Neuronal stem cell (in vitro differentiated cells): ENCODE measurements around the gene PNP. TPM values are rescaled to one million over a fixed set of nuclear protein-coding genes. Genes with fewer than 3 reads are reported as not detected.
A peak's percentile ranks its signal among the peaks of the same experiment; 100 is the strongest.

Source experiments
- DNase-seq: peaks from one replicate; pipeline ENCODE4 v3.0.0-alpha.2; 2013; ENCODE audit warnings: low spot score
- H2AFZ ChIP-seq: one replicate; pipeline ENCODE4 v1.6.1; 2013; ENCODE audit warnings: mild to moderate bottlenecking, low read length, inconsistent platforms
- H2AK5ac ChIP-seq: 2 replicates; pipeline ENCODE4 v1.6.1; 2013; ENCODE audit warnings: low read depth, mild to moderate bottlenecking, inconsistent platforms, low read length, moderate library complexity, mixed read lengths
- H2BK120ac ChIP-seq: 2 replicates; pipeline ENCODE4 v1.6.1; 2013; ENCODE audit warnings: low read depth, mild to moderate bottlenecking, inconsistent platforms, low read length, moderate library complexity, mixed read lengths
- H2BK12ac ChIP-seq: one replicate; pipeline ENCODE4 v1.6.1; 2013; ENCODE audit warnings: low read length, inconsistent platforms
- H2BK15ac ChIP-seq: 2 replicates; pipeline ENCODE4 v1.6.1; 2013; ENCODE audit warnings: mild to moderate bottlenecking, low read length, inconsistent platforms, mixed read lengths
- H2BK5ac ChIP-seq: one replicate; pipeline ENCODE4 v1.6.1; 2013; ENCODE audit warnings: inconsistent platforms, mild to moderate bottlenecking, low read length, moderate library complexity
- H3K14ac ChIP-seq: one replicate; pipeline ENCODE4 v1.6.1; 2013; ENCODE audit warnings: low read length, inconsistent platforms
- H3K18ac ChIP-seq: 2 replicates; pipeline ENCODE4 v1.6.1; 2013; ENCODE audit warnings: low read length, inconsistent platforms
- H3K23ac ChIP-seq: 2 replicates; pipeline ENCODE4 v1.6.1; 2013; ENCODE audit warnings: low read depth, mild to moderate bottlenecking, mixed read lengths, low read length, inconsistent platforms; ENCODE audit not compliant: poor library complexity
- H3K27ac ChIP-seq: replicated peaks from 3 replicates; pipeline ENCODE4 v1.5.1; 2013; ENCODE audit warnings: low read length, inconsistent platforms
- H3K27me3 ChIP-seq, 3 experiments: 2 replicates each; pipeline ENCODE4 v1.6.1; 2013; ENCODE audit warnings: low read length in 3 of 3, mild to moderate bottlenecking in 2 of 3, inconsistent platforms in 1 of 3, low read depth in 1 of 3, mixed read lengths in 1 of 3, moderate library complexity in 1 of 3; ENCODE audit not compliant: control insufficient read depth in 3 of 3, insufficient read depth in 3 of 3
- H3K36me3 ChIP-seq, 2 donors: replicated peaks in 1 of 2; 2 replicates each; pipeline ENCODE4 v1.6.1; 2013; ENCODE audit warnings: low read length in 2 of 2; ENCODE audit not compliant: control insufficient read depth in 2 of 2, insufficient read depth in 2 of 2
- H3K4ac ChIP-seq: 2 replicates; pipeline ENCODE4 v1.6.1; 2013; ENCODE audit warnings: inconsistent platforms, mild to moderate bottlenecking, low read length, moderate library complexity
- H3K4me1 ChIP-seq, 2 donors: 1 replicate in 1 of 2; 2 replicates in 1 of 2; pipeline ENCODE4 v1.6.1; 2013; ENCODE audit warnings: low read length in 2 of 2, low read depth in 1 of 2; ENCODE audit not compliant: control insufficient read depth in 2 of 2, insufficient read depth in 1 of 2
- H3K4me2 ChIP-seq: one replicate; pipeline ENCODE4 v1.6.1; 2013; ENCODE audit warnings: mild to moderate bottlenecking, low read length, inconsistent platforms; ENCODE audit not compliant: insufficient read depth, poor library complexity, severe bottlenecking
- H3K4me3 ChIP-seq, 2 donors: 2 replicates each; pipeline ENCODE4 v1.5.1; 2013; ENCODE audit warnings: low read length in 2 of 2, mild to moderate bottlenecking in 2 of 2, inconsistent platforms in 1 of 2, moderate library complexity in 1 of 2
- H3K79me1 ChIP-seq: one replicate; pipeline ENCODE4 v1.6.1; 2013; ENCODE audit warnings: low read depth, mild to moderate bottlenecking, inconsistent platforms, low read length, moderate library complexity
- H3K9ac ChIP-seq: one replicate; pipeline ENCODE4 v1.6.1; 2013; ENCODE audit warnings: mild to moderate bottlenecking, low read depth, low read length, inconsistent platforms; ENCODE audit not compliant: poor library complexity
- H3K9me3 ChIP-seq, 2 donors: replicated peaks in 1 of 2; 2 replicates each; pipeline versions ENCODE3 to v1.6.1; 2013; ENCODE audit warnings: low read length in 2 of 2, mild to moderate bottlenecking in 2 of 2, inconsistent platforms in 1 of 2, low read depth in 1 of 2, mixed read lengths in 1 of 2, moderate library complexity in 1 of 2; ENCODE audit not compliant: control insufficient read depth in 2 of 2, insufficient read depth in 1 of 2
- H4K8ac ChIP-seq: one replicate; pipeline ENCODE4 v1.6.1; 2013; ENCODE audit warnings: low read depth, mild to moderate bottlenecking, inconsistent platforms, low read length, moderate library complexity
- H4K91ac ChIP-seq: one replicate; pipeline ENCODE4 v1.6.1; 2013; ENCODE audit warnings: low read length, low read depth, mild to moderate bottlenecking, inconsistent platforms; ENCODE audit not compliant: poor library complexity
- WGBS, 2 donors: extraction: QIAGEN DNeasy Blood & Tissue Kit; methylation state at CpG; one replicate each; pipeline ENCODE4 v1.1.7; 2013; ENCODE audit warnings: missing lambda C conversion rate in 2 of 2, mixed read lengths in 1 of 2; ENCODE audit not compliant: insufficient read length in 2 of 2, insufficient replicate concordance in 1 of 2; ENCODE audit errors: extremely low coverage in 2 of 2; 5-methylcytosine and 5-hydroxymethylcytosine counted together
- polyA plus RNA-seq, 2 experiments: library from polyadenylated mRNA; stranded (reverse); fragments of 200-250 nt; gene quantifications; one replicate each; pipeline ENCODE4 v1.2.3, GENCODE V29; 2013

The PNP gene
- polyA plus RNA-seq (2013, experiment 1 of 2) = 47.5 TPM
- 46.2 TPM for polyA plus RNA-seq (2013, experiment 2 of 2)

DNA sequence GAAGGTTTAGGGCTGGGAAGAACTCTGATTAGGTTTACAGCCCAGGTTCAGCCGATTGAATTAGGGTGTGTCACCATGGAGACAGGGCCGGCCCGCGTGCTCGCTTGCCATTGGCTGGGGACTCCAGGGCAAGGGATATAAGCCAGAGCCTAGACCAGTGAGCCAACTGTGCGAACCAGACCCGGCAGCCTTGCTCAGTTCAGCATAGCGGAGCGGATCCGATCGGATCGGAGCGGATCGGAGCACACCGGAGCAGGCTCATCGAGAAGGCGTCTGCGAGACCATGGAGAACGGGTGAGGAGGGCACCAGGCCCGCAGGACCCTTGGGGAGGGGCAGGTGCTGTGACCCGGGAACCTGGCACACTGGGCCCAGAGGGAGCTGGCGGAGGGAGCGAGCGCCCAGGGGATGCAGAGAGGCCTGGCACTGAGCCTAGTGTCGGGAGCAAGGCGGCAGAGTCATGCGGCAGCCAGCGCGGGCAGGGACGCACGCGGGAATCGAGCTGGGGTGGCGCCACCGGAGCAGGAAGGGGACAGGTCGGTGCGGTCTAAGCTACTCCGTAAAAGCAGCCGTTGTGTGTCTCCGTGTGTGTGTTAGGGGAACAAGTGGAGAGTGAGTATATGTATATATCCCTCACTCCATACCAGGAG is at the start of gene PNP:
PNP (plus strand) TSS at position 165 of the 648 bp plus-strand sequence; CDS start at position 284, 119 bp downstream.
- H2BK15ac ChIP-seq = no peak within 1 kb of the TSS
- no CpG with 5 or more reads among the region's 40 CpGs for WGBS, 2 donors
- peak within 1 kb of the TSS; percentile 79 for H2AK5ac ChIP-seq
- H3K4ac ChIP-seq = peak within 1 kb of the TSS; percentile 85
- H2AFZ ChIP-seq = peak within 1 kb of the TSS; percentile 88
- H3K4me2 ChIP-seq = peak within 1 kb of the TSS; percentile 89
- H2BK5ac ChIP-seq = peak within 1 kb of the TSS; percentile 87
- peak within 1 kb of the TSS; percentile 61 to 92 for H3K4me3 ChIP-seq
- H3K9me3 ChIP-seq = no peaks in the 10 kb centered on the region
- H3K36me3 ChIP-seq = peaks cover 8 to 25% of the 10 kb centered on the region in 2 donors
- no peak within 1 kb of the TSS for H2BK12ac ChIP-seq
- H3K18ac ChIP-seq = peak within 1 kb of the TSS; percentile 86
- H2BK120ac ChIP-seq = no peak within 1 kb of the TSS
- peak; percentile 87 for DNase-seq
- no peaks in the 10 kb centered on the region for H3K27me3 ChIP-seq
- H3K14ac ChIP-seq = no peak within 1 kb of the TSS
- H3K9ac ChIP-seq = peak within 1 kb of the TSS; percentile 99
- no peak within 1 kb of the TSS for H4K91ac ChIP-seq
- H3K23ac ChIP-seq = peak within 1 kb of the TSS; percentile 92
- no peak within 1 kb of the TSS for H4K8ac ChIP-seq
- peaks cover 5 to 7% of the 10 kb centered on the region in 2 donors for H3K4me1 ChIP-seq
- peaks cover 5% of the 10 kb centered on the region for H3K79me1 ChIP-seq
- peak within 1 kb of the TSS; percentile 64 for H3K27ac ChIP-seq

GRCh38 chr14:20419419-20419818 is 49.8 kb upstream of the PNP start:
- Histone ChIP-seq H3K27ac (no peak overlapping the region), H3K36me3 (no peaks in the 10 kb centered on the region), H3K79me1 (no peaks in the 10 kb centered on the region), H3K14ac (no peak overlapping the region), H3K4me2 (no peak overlapping the region), H4K8ac (no peak overlapping the region), H2AK5ac (no peak overlapping the region), H3K23ac (no peak overlapping the region), H2BK120ac (no peak overlapping the region), H3K4me1 (peaks cover 2 to 4% of the 10 kb centered on the region in 2 donors), H2BK12ac (no peak overlapping the region), H3K4ac (no peak overlapping the region), H4K91ac (no peak overlapping the region), H3K9ac (no peak overlapping the region), H2BK15ac (no peak overlapping the region), H3K18ac (no peak overlapping the region), H3K4me3 (no peak overlapping the region), H2AFZ (no peak overlapping the region), H3K9me3 (no peaks in the 10 kb centered on the region), H3K27me3 (peaks cover 0 to 4% (median 0%) of the 10 kb centered on the region in 3 experiments), H2BK5ac (no peak overlapping the region)
- WGBS, 2 donors = no CpG with 5 or more reads among the region's 1 CpG
- DNase-seq = no peak

GRCh38 chr14:20421267-20421666 is 47.9 kb upstream of the PNP start:
- no peak overlapping the region for H4K8ac ChIP-seq
- H2AK5ac ChIP-seq = no peak overlapping the region
- no peak overlapping the region for H2BK15ac ChIP-seq
- H3K4me2 ChIP-seq = no peak overlapping the region
- no peak overlapping the region for H3K9ac ChIP-seq
- H3K9me3 ChIP-seq = no peaks in the 10 kb centered on the region
- no peak overlapping the region for H3K4me3 ChIP-seq
- H3K36me3 ChIP-seq = no peaks in the 10 kb centered on the region
- H3K18ac ChIP-seq = no peak overlapping the region
- peaks cover 0 to 4% (median 0%) of the 10 kb centered on the region in 3 experiments for H3K27me3 ChIP-seq
- H3K4ac ChIP-seq = no peak overlapping the region
- peaks cover 0 to 4% of the 10 kb centered on the region in 2 donors for H3K4me1 ChIP-seq
- no peak overlapping the region for H3K23ac ChIP-seq
- H2BK12ac ChIP-seq = no peak overlapping the region
- no peaks in the 10 kb centered on the region for H3K79me1 ChIP-seq
- H2BK120ac ChIP-seq = no peak overlapping the region
- H2AFZ ChIP-seq = peak overlapping the region; percentile 43
- no peak for DNase-seq
- H3K14ac ChIP-seq = no peak overlapping the region
- no peak overlapping the region for H2BK5ac ChIP-seq
- no peak overlapping the region for H4K91ac ChIP-seq
- no CpG with 5 or more reads among the region's 2 CpGs for WGBS, 2 donors
- H3K27ac ChIP-seq = no peak overlapping the region

- no CpG with 5 or more reads among the region's 2 CpGs for WGBS, 2 donors
- H3K27ac ChIP-seq = no peak overlapping the region
- H3K27me3 ChIP-seq = peaks cover 0 to 4% (median 0%) of the 10 kb centered on the region in 3 experiments
- no peak overlapping the region for H4K91ac ChIP-seq
- no peaks in the 10 kb centered on the region for H3K79me1 ChIP-seq
- H3K9ac ChIP-seq = no peak overlapping the region
- H3K4me2 ChIP-seq = no peak overlapping the region
- no peak overlapping the region for H2BK5ac ChIP-seq
- H2AFZ ChIP-seq = no peak overlapping the region
- H3K23ac ChIP-seq = no peak overlapping the region
- no peak overlapping the region for H3K18ac ChIP-seq
- no peak overlapping the region for H4K8ac ChIP-seq
- H3K4me1 ChIP-seq = peaks cover 0 to 7% of the 10 kb centered on the region in 2 donors
- no peak overlapping the region for H2BK15ac ChIP-seq
- no peak overlapping the region for H2BK120ac ChIP-seq
- no peak overlapping the region for H2AK5ac ChIP-seq
- no peak overlapping the region for H3K14ac ChIP-seq
- no peak overlapping the region for H3K4me3 ChIP-seq
- H2BK12ac ChIP-seq = no peak overlapping the region
- no peak for DNase-seq
- no peaks in the 10 kb centered on the region for H3K36me3 ChIP-seq
- no peak overlapping the region for H3K4ac ChIP-seq
- no peaks in the 10 kb centered on the region for H3K9me3 ChIP-seq
These were observed 46.3 kb upstream of the PNP start for GRCh38 chr14:20422886-20423285.
